Panc1 (cell line): ENCODE data around the gene CLEC12A. TPM values are rescaled to one million over a fixed set of nuclear protein-coding genes. Genes with fewer than 3 reads are reported as not detected.

Experiments used
- ATAC-seq: fragments of 200-7000 bp; cut with Tn5 transposase; 2 replicates; pipeline ENCODE4 v1.9.1; 2020; ENCODE audit warnings: mild to moderate bottlenecking, moderate library complexity
- BruUV-seq: library from RNA; stranded (reverse); fragments of 400-500 nt; replicated peaks from 2 replicates; lab custom pipeline; 2021; lab: Mats Ljungman, UMichigan
- CTCF ChIA-PET: fragments of 300-600 bp; sonication (Branson Sonifier 250); formaldehyde crosslinking; loops from one replicate; lab custom pipeline; 2022; ENCODE audit warnings: antibody characterized with exemption; lab: Charles Lee
- POLR2A ChIA-PET: fragments of 300-600 bp; sonication (Branson Sonifier 250); formaldehyde crosslinking; loops from one replicate; lab custom pipeline; 2022; ENCODE audit warnings: antibody characterized with exemption; lab: Charles Lee
- DNase-seq: peaks from one replicate; pipeline ENCODE4 v3.0.0-alpha.2; 2010; ENCODE audit warnings: low read depth, low spot score
- H3K27ac ChIP-seq: 2 replicates; pipeline ENCODE4 v1.5.1; 2011; ENCODE audit warnings: mild to moderate bottlenecking, low read length, inconsistent platforms
- H3K27me3 ChIP-seq: fragments of 200-500 bp; sonication (Bioruptor generic); 2 replicates; pipeline ENCODE4 v1.6.0; 2014; ENCODE audit warnings: low read length, inconsistent platforms; ENCODE audit not compliant: control insufficient read depth, insufficient read depth
- H3K36me3 ChIP-seq: fragments of 200-500 bp; sonication (Bioruptor generic); 2 replicates; pipeline ENCODE4 v1.5.1; 2014; ENCODE audit warnings: inconsistent platforms, mild to moderate bottlenecking, low read length, moderate library complexity; ENCODE audit not compliant: control insufficient read depth, insufficient read depth
- H3K4me1 ChIP-seq: 2 replicates; pipeline ENCODE4 v1.5.1; 2011; ENCODE audit warnings: inconsistent platforms, mild to moderate bottlenecking, low read length, moderate library complexity; ENCODE audit not compliant: control insufficient read depth, insufficient read depth
- H3K4me3 ChIP-seq, 2 experiments: 2 replicates each; pipeline ENCODE4 v1.5.1; 2011 to 2012; ENCODE audit warnings: low read depth in 2 of 2, low read length in 2 of 2, mild to moderate bottlenecking in 2 of 2, inconsistent platforms in 1 of 2, moderate library complexity in 1 of 2
- H3K9me3 ChIP-seq: fragments of 200-500 bp; sonication (Bioruptor generic); 2 replicates; pipeline ENCODE4 v1.5.1; 2014; ENCODE audit warnings: low read depth, mild to moderate bottlenecking, inconsistent platforms, low read length, moderate library complexity; ENCODE audit not compliant: control insufficient read depth, insufficient read depth
- CTCF ChIP-seq: fragments of 450-650 bp; IDR thresholded peaks from 2 replicates; pipeline ENCODE4 v1.5.1; 2017; ENCODE audit warnings: mild to moderate bottlenecking
- POLR2AphosphoS5 ChIP-seq: IDR thresholded peaks from 2 replicates; pipeline ENCODE4 v1.6.1; 2012; ENCODE audit warnings: mild to moderate bottlenecking, low read depth, low read length, moderate library complexity
- REST ChIP-seq, 2 experiments: IDR thresholded peaks; 2 replicates each; pipeline ENCODE4 v1.6.1; 2011 to 2012; ENCODE audit warnings: low read depth in 2 of 2, control low read depth in 1 of 2, low read length in 1 of 2, mild to moderate bottlenecking in 1 of 2, moderate library complexity in 1 of 2; ENCODE audit not compliant: insufficient read depth in 1 of 2
- SIN3A ChIP-seq: IDR thresholded peaks from 2 replicates; pipeline ENCODE4 v1.6.1; 2012; ENCODE audit warnings: low read depth, mild to moderate bottlenecking, low read length, moderate library complexity, borderline replicate concordance; ENCODE audit not compliant: insufficient read depth
- TCF7L2 ChIP-seq: IDR thresholded peaks from 2 replicates; pipeline ENCODE4 v1.6.1; 2011; ENCODE audit warnings: mild to moderate bottlenecking, low read depth, low read length, inconsistent platforms
- in situ Hi-C: cut with HindIII; loops from 2 replicates; pipeline ENCODE4 v1.10.0; 2016; ENCODE audit warnings: low sequenced_read_pairs, low pct_unique_long_range_greater_than_20kb
- intact Hi-C: fragments of 100-400 bp; cut with micrococcal nuclease; formaldehyde crosslinking; loops from one replicate; pipeline ENCODE4 v1.10.0; 2022; ENCODE audit not compliant: unreplicated experiment
- total RNA-seq: library from RNA; stranded (reverse); gene quantifications from one replicate; pipeline ENCODE4 v1.2.1, GENCODE V29; 2021; ENCODE audit not compliant: unreplicated experiment

CLEC12A gene
- total RNA-seq, 1 experiment from 2014 or later, result not detected

GRCh38 chr12:9925705-9926393, 45.4 kb upstream of the CLEC12A start:
- no peaks in the 10 kb centered on the region for H3K9me3 ChIP-seq
- no TSS peak for BruUV-seq
- CTCF ChIA-PET, result no interaction called here
- no peak overlapping the region for H3K27ac ChIP-seq
- no peaks in the 10 kb centered on the region for H3K27me3 ChIP-seq
- peak; percentile 63; the same call in 1 of the 2 replicates for ATAC-seq
- TF ChIP-seq CTCF, result peak; percentile 64
- no peak for TF ChIP-seq TCF7L2
- TF ChIP-seq REST (IDR thresholded peaks at IDR 0.05; ENCODE audit: insufficient read depth in 1 of 2, low read depth in 2 of 2, low read length in 1 of 2), result no peak
- no peak for TF ChIP-seq POLR2AphosphoS5
- no peaks in the 10 kb centered on the region for H3K36me3 ChIP-seq
- DNase-seq, result no peak
- POLR2A ChIA-PET, result no interaction called here
- H3K4me1 ChIP-seq, result no peaks in the 10 kb centered on the region
- intact Hi-C loops (loop anchor here (1.0 to 5.0 kb wide), 2 partner anchors 112 to 174 kb away; no protein-coding TSS in a partner anchor), in situ Hi-C loops (no loop called here)
- H3K4me3 ChIP-seq, result no peak overlapping the region

GRCh38 chr12:9926876-9927275, 44.3 kb upstream of the CLEC12A start:
- no peak overlapping the region for H3K4me3 ChIP-seq
- TF ChIP-seq REST (IDR thresholded peaks at IDR 0.05; ENCODE audit: insufficient read depth in 1 of 2, low read depth in 2 of 2, low read length in 1 of 2), result no peak
- no peak for TF ChIP-seq POLR2AphosphoS5
- TF ChIP-seq CTCF, result no peak
- no peak for TF ChIP-seq TCF7L2
- no peak for TF ChIP-seq SIN3A
- H3K4me1 ChIP-seq, result no peaks in the 10 kb centered on the region
- intact Hi-C loops (loop anchor here (5.0 kb wide), 1 partner anchor 175 kb away; no protein-coding TSS in a partner anchor), in situ Hi-C loops (no loop called here)
- H3K27me3 ChIP-seq, result no peaks in the 10 kb centered on the region
- POLR2A ChIA-PET, result no interaction called here
- BruUV-seq, result no TSS peak
- CTCF ChIA-PET, result no interaction called here
- no peaks in the 10 kb centered on the region for H3K36me3 ChIP-seq
- ATAC-seq, result no peak
- DNase-seq, result no peak
- no peaks in the 10 kb centered on the region for H3K9me3 ChIP-seq
- no peak overlapping the region for H3K27ac ChIP-seq
